Prostate gland (tissue), 2 donors: Measurements from ENCODE around the gene PAQR8.

ENCODE experiments used
- POLR2A ChIP-seq: fragments of 450-650 bp; IDR thresholded peaks from one replicate; pipeline ENCODE4 v1.6.1; 2016; ENCODE audit warnings: antibody characterized with exemption, mild to moderate bottlenecking
- POLR2AphosphoS5 ChIP-seq: sonication (generic); formaldehyde crosslinking; IDR thresholded peaks from one replicate; pipeline ENCODE4 v1.6.1; 2017; ENCODE audit warnings: antibody characterized with exemption
- TF ChIP-seq, protein P1 (sequence below), 4 experiments: fragments of 200-600 bp in 2 of 4; fragments of 450-650 bp in 2 of 4; sonication (generic) in 2 of 4; IDR thresholded peaks; 1 replicate in 3 of 4; 2 replicates in 1 of 4; pipeline ENCODE4 v1.5.1; 2016 to 2019; ENCODE audit warnings: antibody characterized with exemption in 4 of 4, mild to moderate bottlenecking in 2 of 4, moderate library complexity in 2 of 4

DNA sequence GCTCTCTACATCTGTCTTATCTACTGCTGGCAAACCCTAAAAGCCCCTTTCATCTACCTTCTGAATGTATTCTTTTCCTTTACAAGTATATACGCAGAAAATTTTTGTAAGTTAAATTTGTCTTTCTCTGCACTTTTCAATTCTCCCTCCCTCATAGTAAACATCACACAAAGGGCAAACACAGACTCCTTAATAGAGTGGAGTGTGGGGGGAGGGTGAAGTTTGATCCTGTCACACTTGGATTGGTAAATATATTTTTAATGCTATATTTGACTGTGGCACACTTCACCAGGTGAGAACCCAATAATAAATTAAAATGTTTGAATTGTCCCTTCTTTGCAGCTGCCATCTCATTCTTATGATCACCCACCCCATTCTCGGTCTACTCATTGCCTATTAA lies 33.2 kb upstream of the PAQR8 start:
- TF ChIP-seq, protein P1, sequence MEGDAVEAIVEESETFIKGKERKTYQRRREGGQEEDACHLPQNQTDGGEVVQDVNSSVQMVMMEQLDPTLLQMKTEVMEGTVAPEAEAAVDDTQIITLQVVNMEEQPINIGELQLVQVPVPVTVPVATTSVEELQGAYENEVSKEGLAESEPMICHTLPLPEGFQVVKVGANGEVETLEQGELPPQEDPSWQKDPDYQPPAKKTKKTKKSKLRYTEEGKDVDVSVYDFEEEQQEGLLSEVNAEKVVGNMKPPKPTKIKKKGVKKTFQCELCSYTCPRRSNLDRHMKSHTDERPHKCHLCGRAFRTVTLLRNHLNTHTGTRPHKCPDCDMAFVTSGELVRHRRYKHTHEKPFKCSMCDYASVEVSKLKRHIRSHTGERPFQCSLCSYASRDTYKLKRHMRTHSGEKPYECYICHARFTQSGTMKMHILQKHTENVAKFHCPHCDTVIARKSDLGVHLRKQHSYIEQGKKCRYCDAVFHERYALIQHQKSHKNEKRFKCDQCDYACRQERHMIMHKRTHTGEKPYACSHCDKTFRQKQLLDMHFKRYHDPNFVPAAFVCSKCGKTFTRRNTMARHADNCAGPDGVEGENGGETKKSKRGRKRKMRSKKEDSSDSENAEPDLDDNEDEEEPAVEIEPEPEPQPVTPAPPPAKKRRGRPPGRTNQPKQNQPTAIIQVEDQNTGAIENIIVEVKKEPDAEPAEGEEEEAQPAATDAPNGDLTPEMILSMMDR (IDR thresholded peaks at IDR 0.05) = no peak
- TF ChIP-seq POLR2AphosphoS5 (no peak), POLR2A (no peak)
